Liver (tissue), 9 donors: ENCODE data around the gene SYT8. TPM values are rescaled to one million over a fixed set of nuclear protein-coding genes. Genes with fewer than 3 reads are reported as not detected.

Experiments used
- DNase-seq: peaks from one replicate; pipeline ENCODE4 v3.0.0-alpha.2; 2017; ENCODE audit warnings: low spot score
- H3K27ac ChIP-seq, 2 donors: one replicate each; pipeline ENCODE4 v1.7.0; 2013; ENCODE audit warnings: inconsistent platforms in 2 of 2, low read length in 2 of 2, control low read depth in 1 of 2, low read depth in 1 of 2, mild to moderate bottlenecking in 1 of 2
- H3K27me3 ChIP-seq, 4 donors: one replicate each; pipeline versions ENCODE4 v1.6.1 to v1.7.0; 2013; ENCODE audit warnings: low read length in 3 of 4, inconsistent platforms in 1 of 4, mild to moderate bottlenecking in 1 of 4, moderate library complexity in 1 of 4; ENCODE audit not compliant: control insufficient read depth in 4 of 4, insufficient read depth in 4 of 4
- H3K36me3 ChIP-seq, 4 donors: one replicate each; pipeline versions ENCODE4 v1.6.1 to v1.7.0; 2013; ENCODE audit warnings: low read length in 3 of 4, mild to moderate bottlenecking in 3 of 4, low read depth in 1 of 4, moderate library complexity in 1 of 4; ENCODE audit not compliant: control insufficient read depth in 4 of 4, insufficient read depth in 3 of 4
- H3K4me1 ChIP-seq, 4 donors: one replicate each; pipeline versions ENCODE4 v1.6.1 to v1.7.0; 2013; ENCODE audit warnings: low read length in 3 of 4, mild to moderate bottlenecking in 3 of 4, moderate library complexity in 1 of 4; ENCODE audit not compliant: control insufficient read depth in 4 of 4, insufficient read depth in 4 of 4
- H3K4me3 ChIP-seq, 3 donors: one replicate each; pipeline versions ENCODE4 v1.6.1 to v1.7.0; 2013; ENCODE audit warnings: low read length in 3 of 3, control low read depth in 1 of 3, low read depth in 1 of 3, mild to moderate bottlenecking in 1 of 3
- H3K9ac ChIP-seq, 2 donors: one replicate each; pipeline ENCODE4 v1.7.0; 2013; ENCODE audit warnings: low read length in 2 of 2, mild to moderate bottlenecking in 2 of 2, moderate library complexity in 2 of 2, control low read depth in 1 of 2, low read depth in 1 of 2
- H3K9me3 ChIP-seq, 4 donors: one replicate each; pipeline versions ENCODE4 v1.6.1 to v1.7.0; 2013; ENCODE audit warnings: low read length in 3 of 4; ENCODE audit not compliant: control insufficient read depth in 4 of 4
- ATF3 ChIP-seq: IDR thresholded peaks from 2 replicates; pipeline ENCODE4 v1.6.1; 2016; ENCODE audit warnings: antibody characterized with exemption
- CTCF ChIP-seq: fragments of 150-350 bp; IDR thresholded peaks from 2 replicates; pipeline ENCODE4 v1.5.1; 2017; ENCODE audit warnings: improper control_type of control experiment, low read depth, low read length; ENCODE audit not compliant: missing input control
- EGR1 ChIP-seq, 2 donors: IDR thresholded peaks; 2 replicates each; pipeline ENCODE4 v1.6.1; 2016 to 2018; ENCODE audit warnings: antibody characterized with exemption in 2 of 2, low read depth in 2 of 2
- FOXA1 ChIP-seq: IDR thresholded peaks from 2 replicates; pipeline ENCODE4 v1.6.1; 2016; ENCODE audit warnings: antibody characterized with exemption
- FOXA2 ChIP-seq: IDR thresholded peaks from 2 replicates; pipeline ENCODE4 v1.6.1; 2016; ENCODE audit warnings: antibody characterized with exemption
- GABPA ChIP-seq, 2 donors: IDR thresholded peaks in 1 of 2; conservative IDR thresholded peaks in 1 of 2; 2 replicates each; pipeline ENCODE4 v1.6.1; 2016; ENCODE audit warnings: antibody characterized with exemption in 2 of 2, mild to moderate bottlenecking in 1 of 2, moderate library complexity in 1 of 2
- HNF4A ChIP-seq, 2 donors: conservative IDR thresholded peaks; 2 replicates each; pipeline ENCODE4 v1.6.1; 2016; ENCODE audit warnings: antibody characterized with exemption in 2 of 2, mild to moderate bottlenecking in 2 of 2
- HNF4G ChIP-seq: IDR thresholded peaks from 2 replicates; pipeline ENCODE4 v1.6.1; 2016; ENCODE audit warnings: antibody characterized with exemption
- JUND ChIP-seq, 2 donors: IDR thresholded peaks; 2 replicates each; pipeline ENCODE4 v1.6.1; 2016; ENCODE audit warnings: antibody characterized with exemption in 2 of 2
- MAX ChIP-seq: IDR thresholded peaks from 2 replicates; pipeline ENCODE4 v1.6.1; 2016; ENCODE audit warnings: antibody characterized with exemption
- NR2F2 ChIP-seq: IDR thresholded peaks from 2 replicates; pipeline ENCODE4 v1.6.1; 2016; ENCODE audit warnings: antibody characterized with exemption
- RAD21 ChIP-seq, 2 donors: IDR thresholded peaks; 2 replicates each; pipeline ENCODE4 v1.6.1; 2016; ENCODE audit warnings: antibody characterized with exemption in 2 of 2, mild to moderate bottlenecking in 2 of 2
- REST ChIP-seq: IDR thresholded peaks from 2 replicates; pipeline ENCODE4 v1.6.1; 2016; ENCODE audit warnings: antibody characterized with exemption, mild to moderate bottlenecking
- RXRA ChIP-seq, 2 donors: IDR thresholded peaks; 2 replicates each; pipeline ENCODE4 v1.6.1; 2017 to 2018; ENCODE audit warnings: antibody characterized with exemption in 2 of 2, mild to moderate bottlenecking in 1 of 2
- SP1 ChIP-seq: IDR thresholded peaks from 2 replicates; pipeline ENCODE4 v1.6.1; 2018; ENCODE audit warnings: antibody characterized with exemption, mild to moderate bottlenecking
- TAF1 ChIP-seq: conservative IDR thresholded peaks from 2 replicates; pipeline ENCODE4 v1.6.1; 2016; ENCODE audit warnings: antibody characterized with exemption, mild to moderate bottlenecking
- YY1 ChIP-seq: IDR thresholded peaks from 2 replicates; pipeline ENCODE4 v1.6.1; 2016; ENCODE audit warnings: antibody characterized with exemption, mild to moderate bottlenecking
- WGBS: extraction: QIAGEN DNeasy Blood & Tissue Kit; methylation state at CpG from one replicate; pipeline ENCODE4 v1.1.7; 2013; 5-methylcytosine and 5-hydroxymethylcytosine counted together
- polyA plus RNA-seq, 2 donors: library from polyadenylated mRNA; stranded (reverse) in 1 of 2; unstranded in 1 of 2; fragments of 200-250 nt in 1 of 2; fragments of >200 nt in 1 of 2; fragmentation: Nextera tagmentation in 1 of 2; extraction: Ambion mirVana in 1 of 2; gene quantifications; one replicate each; pipeline versions ENCODE4 v1.2.1 to v1.2.3, GENCODE V29; 2013 to 2015
- total RNA-seq, 2 donors: library from RNA; depleted of rRNA; stranded (reverse); fragments of >200 nt; gene quantifications; one replicate each; pipeline ENCODE4 v1.2.3, GENCODE V29; 2014
- donor health status: healthy.
- donor health status: healthy.
- donor health status: healthy.
- donor health status: healthy.
- donor health status: healthy.

SYT8 gene
- total RNA-seq = under 1 TPM; 0.17 to 0.28 TPM
- polyA plus RNA-seq = under 1 TPM; 0.43 to 0.99 TPM

- DNase-seq = no peak
- Histone ChIP-seq H3K4me1 (peaks cover 5 to 26% (median 15%) of the 10 kb centered on the region in 4 donors), H3K4me3 (no peak within 1 kb of the TSS), H3K9me3 (no peaks in the 10 kb centered on the region), H3K36me3 (no peaks in the 10 kb centered on the region), H3K27ac (no peak within 1 kb of the TSS), H3K27me3 (no peaks in the 10 kb centered on the region), H3K9ac (no peak within 1 kb of the TSS)
- TF ChIP-seq REST (no peak), FOXA1 (no peak), HNF4G (no peak), GABPA (IDR thresholded peaks at IDR 0.05 in 1 of 2, conservative IDR thresholded peaks at IDR 0.05 in 1 of 2) (no peak), HNF4A (conservative IDR thresholded peaks at IDR 0.05) (no peak), SP1 (no peak), RXRA (IDR thresholded peaks at IDR 0.05) (no peak), FOXA2 (no peak), CTCF (no peak), NR2F2 (no peak), MAX (no peak), ATF3 (no peak), EGR1 (IDR thresholded peaks at IDR 0.05; ENCODE audit: low read depth in 2 of 2) (no peak), YY1 (no peak), JUND (IDR thresholded peaks at IDR 0.05) (no peak), RAD21 (IDR thresholded peaks at IDR 0.05) (no peak), TAF1 (no peak)
- WGBS = 87% methylated on average over 26 of the region's 26 CpGs
These were observed at the start of gene SYT8 for GRCh38 chr11:1834779-1835670. TSS of gene SYT8 (plus strand) at chr11:1834990. CDS start at chr11:1835106, 116 bp downstream.
